NOMO-1 treated with dmso at 0.1 percent for 144 hours (cell line): ENCODE data around the gene ZFR2.
"Not testable (repeated sequence)": the region's sequence is repeated elsewhere in the genome, so short reads cannot be mapped to it uniquely, and the experiment has no call there.

Experiments
- DNase-seq: peaks from one replicate; lab custom pipeline; 2025; ENCODE audit not compliant: unreplicated experiment; lab: John Stamatoyannopoulos, UW

Gene ZFR2

GRCh38 chr19:3816566-3817218, 52.1 kb downstream of the ZFR2 start:
- DNase-seq, result no peak

- not testable (repeated sequence) for DNase-seq
These were observed 52.7 kb downstream of the ZFR2 start for GRCh38 chr19:3816148-3816547.

- no peak for DNase-seq
These were observed 54.2 kb downstream of the ZFR2 start for GRCh38 chr19:3814648-3815047.

GRCh38 chr19:3813473-3814392, 55.1 kb downstream of the ZFR2 start:
- DNase-seq, result no peak

- DNase-seq, result no peak
These were observed 58.0 kb downstream of the ZFR2 start for GRCh38 chr19:3810708-3811355.

GRCh38 chr19:3809881-3810707, 58.7 kb downstream of the ZFR2 start:
- no peak for DNase-seq

- no peak for DNase-seq
These were observed 60.3 kb downstream of the ZFR2 start for GRCh38 chr19:3808420-3809143.

GRCh38 chr19:3807574-3808354, 61.1 kb downstream of the ZFR2 start:
- no peak for DNase-seq

- no peak for DNase-seq
These were observed 61.7 kb downstream of the ZFR2 start for GRCh38 chr19:3807131-3807480.

GRCh38 chr19:3805859-3806258, 63.0 kb downstream of the ZFR2 start:
- no peak for DNase-seq

- no peak for DNase-seq
These were observed 64.4 kb downstream of the ZFR2 start for GRCh38 chr19:3804429-3804828.

GRCh38 chr19:3803986-3804385, 64.9 kb downstream of the ZFR2 start:
- DNase-seq, result no peak

- DNase-seq, result no peak
These were observed 65.5 kb downstream of the ZFR2 start for GRCh38 chr19:3803114-3803888.

GRCh38 chr19:3801412-3802096, 67.3 kb downstream of the ZFR2 start:
- no peak for DNase-seq

GRCh38 chr19:3800996-3801395, 67.8 kb downstream of the ZFR2 start:
- no peak for DNase-seq

- no peak for DNase-seq
These were observed 70.7 kb downstream of the ZFR2 start for GRCh38 chr19:3798137-3798536.

- no peak for DNase-seq
These were observed 72.5 kb downstream of the ZFR2 start for GRCh38 chr19:3796358-3796757.

- DNase-seq, result no peak
These were observed 75.0 kb downstream of the ZFR2 start for GRCh38 chr19:3793799-3794198.
